Endodermal cell (in vitro differentiated cells): Measurements from ENCODE around the gene SMIM41. TPM values are rescaled to one million over a fixed set of nuclear protein-coding genes. Genes with fewer than 3 reads are reported as not detected.

Source experiments
- DNase-seq: peaks from one replicate; pipeline ENCODE4 v3.0.0-alpha.2; 2017
- H3K27ac ChIP-seq: 2 replicates; pipeline ENCODE4 v1.5.1; 2013; ENCODE audit warnings: mild to moderate bottlenecking, low read depth, low read length, moderate library complexity
- H3K27me3 ChIP-seq: 2 replicates; pipeline ENCODE4 v1.6.1; 2013; ENCODE audit warnings: mild to moderate bottlenecking, low read length, moderate library complexity; ENCODE audit not compliant: insufficient read depth, control insufficient read depth, poor library complexity, severe bottlenecking
- H3K36me3 ChIP-seq: 2 replicates; pipeline ENCODE4 v1.7.0; 2013; ENCODE audit warnings: mild to moderate bottlenecking, low read length, moderate library complexity; ENCODE audit not compliant: control insufficient read depth, insufficient read depth
- H3K4me1 ChIP-seq: one replicate; pipeline ENCODE4 v1.7.0; 2013; ENCODE audit warnings: low read length; ENCODE audit not compliant: control insufficient read depth, insufficient read depth
- H3K4me3 ChIP-seq: 2 replicates; pipeline ENCODE4 v1.5.1; 2013; ENCODE audit warnings: mild to moderate bottlenecking, low read length, moderate library complexity
- H3K9ac ChIP-seq: 2 replicates; pipeline ENCODE4 v1.6.1; 2013; ENCODE audit warnings: mild to moderate bottlenecking, low read length, moderate library complexity; ENCODE audit not compliant: poor library complexity, severe bottlenecking; ENCODE audit errors: extremely low read depth
- H3K9me3 ChIP-seq: 2 replicates; pipeline ENCODE4 v1.6.1; 2013; ENCODE audit warnings: mild to moderate bottlenecking, low read length, moderate library complexity; ENCODE audit not compliant: control insufficient read depth
- H3K27ac Mint-ChIP-seq: 2 replicates; pipeline ENCODE4 v1.8.0; 2020; ENCODE audit warnings: mixed read lengths
- H3K27me3 Mint-ChIP-seq: 2 replicates; pipeline ENCODE4 v1.8.0; 2021; ENCODE audit warnings: mild to moderate bottlenecking, mixed read lengths; ENCODE audit not compliant: insufficient read depth
- H3K36me3 Mint-ChIP-seq: 2 replicates; pipeline ENCODE4 v1.8.0; 2020; ENCODE audit warnings: low read depth, mixed read lengths
- H3K4me1 Mint-ChIP-seq: 2 replicates; pipeline ENCODE4 v1.8.0; 2020; ENCODE audit warnings: mixed read lengths
- H3K4me3 Mint-ChIP-seq: 2 replicates; pipeline ENCODE4 v1.8.0; 2020; ENCODE audit warnings: mild to moderate bottlenecking, moderate library complexity, mixed read lengths
- H3K9me3 Mint-ChIP-seq: 2 replicates; pipeline ENCODE4 v1.8.0; 2020; ENCODE audit warnings: mild to moderate bottlenecking, mixed read lengths
- WGBS, 2 experiments: methylation state at CpG; one replicate each; pipeline versions ENCODE4 v1.1.5 to v1.1.7; 2013; ENCODE audit warnings: missing lambda C conversion rate in 2 of 2, mixed read lengths in 1 of 2; ENCODE audit not compliant: insufficient coverage in 1 of 2, insufficient read length in 1 of 2; 5-methylcytosine and 5-hydroxymethylcytosine counted together
- total RNA-seq, 2 donors: library from RNA; stranded (reverse); fragmentation: NEBNext Ultra II Directional in 1 of 2; extraction: Animal tissue kit (Norgen Biotek cat#: 25700) in 1 of 2; gene quantifications; 2 replicates in 1 of 2; 3 replicates in 1 of 2; pipeline ENCODE4 v1.2.1, GENCODE V29; 2021
- TF ChIP-seq, protein P1 (sequence below): fragments of 200-600 bp; sonication (generic); conservative IDR thresholded peaks from 2 replicates; pipeline ENCODE4 v1.5.0; 2021; ENCODE audit warnings: antibody characterized with exemption, mild to moderate bottlenecking

SMIM41 gene
- total RNA-seq, 2 donors from 2014 or later: not detected

DNA sequence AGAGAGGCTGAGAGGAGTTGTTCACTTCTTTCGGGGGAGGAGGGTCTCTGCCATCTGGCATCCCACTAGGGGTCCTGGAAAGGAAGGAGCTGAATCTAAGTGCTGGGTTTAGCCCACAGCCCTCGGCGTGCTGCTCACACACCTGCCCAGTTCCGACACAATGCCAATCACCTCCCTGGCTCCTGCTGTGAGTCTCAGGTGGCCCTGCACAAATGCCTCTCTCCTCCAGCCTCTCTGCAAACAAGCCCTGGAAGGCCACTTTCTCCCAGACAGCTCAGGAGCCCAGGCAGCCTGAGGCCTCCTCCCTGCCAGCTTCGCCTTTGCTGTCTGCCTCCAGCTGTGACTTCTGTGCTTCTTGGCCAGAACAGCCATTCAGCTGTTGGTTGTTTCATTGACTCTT is 51.2 kb downstream of the SMIM41 start:
- Mint-ChIP-seq H3K27ac (no peak overlapping the region), H3K4me3 (no peak overlapping the region), H3K4me1 (peaks cover 14% of the 10 kb centered on the region), H3K9me3 (no peaks in the 10 kb centered on the region), H3K36me3 (no peaks in the 10 kb centered on the region), H3K27me3 (peaks cover 5% of the 10 kb centered on the region)
- TF ChIP-seq, protein P1, sequence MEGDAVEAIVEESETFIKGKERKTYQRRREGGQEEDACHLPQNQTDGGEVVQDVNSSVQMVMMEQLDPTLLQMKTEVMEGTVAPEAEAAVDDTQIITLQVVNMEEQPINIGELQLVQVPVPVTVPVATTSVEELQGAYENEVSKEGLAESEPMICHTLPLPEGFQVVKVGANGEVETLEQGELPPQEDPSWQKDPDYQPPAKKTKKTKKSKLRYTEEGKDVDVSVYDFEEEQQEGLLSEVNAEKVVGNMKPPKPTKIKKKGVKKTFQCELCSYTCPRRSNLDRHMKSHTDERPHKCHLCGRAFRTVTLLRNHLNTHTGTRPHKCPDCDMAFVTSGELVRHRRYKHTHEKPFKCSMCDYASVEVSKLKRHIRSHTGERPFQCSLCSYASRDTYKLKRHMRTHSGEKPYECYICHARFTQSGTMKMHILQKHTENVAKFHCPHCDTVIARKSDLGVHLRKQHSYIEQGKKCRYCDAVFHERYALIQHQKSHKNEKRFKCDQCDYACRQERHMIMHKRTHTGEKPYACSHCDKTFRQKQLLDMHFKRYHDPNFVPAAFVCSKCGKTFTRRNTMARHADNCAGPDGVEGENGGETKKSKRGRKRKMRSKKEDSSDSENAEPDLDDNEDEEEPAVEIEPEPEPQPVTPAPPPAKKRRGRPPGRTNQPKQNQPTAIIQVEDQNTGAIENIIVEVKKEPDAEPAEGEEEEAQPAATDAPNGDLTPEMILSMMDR: no peak
- 64 to 83% methylated on average over 5 of the region's 5 CpGs for WGBS, 2 experiments
- Histone ChIP-seq H3K27ac (no peak overlapping the region), H3K4me3 (no peak overlapping the region), H3K9ac (no peak overlapping the region), H3K27me3 (no peaks in the 10 kb centered on the region), H3K36me3 (no peaks in the 10 kb centered on the region), H3K9me3 (no peaks in the 10 kb centered on the region), H3K4me1 (peaks cover 5% of the 10 kb centered on the region)
- DNase-seq: peak; percentile 78

DNA sequence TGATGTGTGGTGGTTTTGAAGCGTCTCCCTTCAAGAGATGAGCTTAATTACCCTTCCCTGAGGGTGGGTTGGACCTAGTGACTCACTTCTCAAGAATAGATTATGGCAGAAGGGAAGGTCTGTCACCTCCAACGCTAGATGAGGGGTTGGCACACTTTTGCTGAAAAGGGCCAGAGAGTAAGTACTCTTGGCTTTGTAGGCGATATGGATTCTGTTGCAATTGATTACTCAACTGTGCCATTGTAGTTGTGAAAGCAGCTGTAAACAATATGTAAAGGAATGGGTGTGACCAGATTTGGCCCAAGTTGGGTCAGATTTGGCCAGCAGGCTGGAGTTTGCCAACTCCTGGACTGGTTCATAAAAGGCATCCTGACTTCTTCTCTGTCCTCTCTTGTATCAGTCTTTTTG is 53.3 kb downstream of the SMIM41 start:
- no peak overlapping the region for H3K9ac ChIP-seq
- no peaks in the 10 kb centered on the region for H3K9me3 ChIP-seq
- Mint-ChIP-seq H3K4me1 (no peaks in the 10 kb centered on the region), H3K27me3 (peaks cover 5% of the 10 kb centered on the region), H3K4me3 (no peak overlapping the region), H3K27ac (no peak overlapping the region), H3K36me3 (no peaks in the 10 kb centered on the region), H3K9me3 (no peaks in the 10 kb centered on the region)
- H3K27ac ChIP-seq: no peak overlapping the region
- no peaks in the 10 kb centered on the region for H3K4me1 ChIP-seq
- TF ChIP-seq, protein P1: no peak
- no peak overlapping the region for H3K4me3 ChIP-seq
- WGBS, 2 experiments: 93 to 97% methylated on average over 3 of the region's 3 CpGs
- no peaks in the 10 kb centered on the region for H3K27me3 ChIP-seq
- peak; percentile 30 for DNase-seq
- H3K36me3 ChIP-seq: no peaks in the 10 kb centered on the region

DNA sequence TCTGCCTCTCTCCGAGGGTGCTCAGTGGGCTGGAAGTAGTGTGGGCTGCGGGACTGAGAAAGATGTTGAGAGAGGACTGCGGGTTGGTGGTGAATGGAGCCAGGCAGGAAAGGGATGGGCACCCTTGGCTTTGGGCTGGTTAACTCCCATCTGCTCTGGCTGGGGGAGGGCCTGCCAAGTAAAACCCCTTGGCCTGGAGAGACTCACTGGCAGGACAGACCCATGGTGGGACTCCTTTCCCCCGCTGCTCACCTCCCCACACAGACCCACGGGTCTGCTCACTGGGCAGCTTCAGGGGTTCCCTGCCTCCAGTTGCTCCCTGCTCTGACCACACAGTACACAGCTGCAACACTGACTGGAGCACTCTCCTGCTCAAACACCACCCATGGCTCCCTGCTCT is 58.2 kb downstream of the SMIM41 start:
- Mint-ChIP-seq H3K36me3 (no peaks in the 10 kb centered on the region), H3K27me3 (peaks cover 5% of the 10 kb centered on the region)

More for the DNA sequence above, 58.2 kb downstream of the SMIM41 start:
- H3K9me3 Mint-ChIP-seq: no peaks in the 10 kb centered on the region
- Histone ChIP-seq H3K36me3 (no peaks in the 10 kb centered on the region), H3K4me1 (no peaks in the 10 kb centered on the region), H3K27ac (no peak overlapping the region), H3K4me3 (no peak overlapping the region), H3K9me3 (no peaks in the 10 kb centered on the region), H3K27me3 (no peaks in the 10 kb centered on the region), H3K9ac (no peak overlapping the region)
- no peak overlapping the region for H3K27ac Mint-ChIP-seq
- no peak overlapping the region for H3K4me3 Mint-ChIP-seq
- 90 to 96% methylated on average over 3 to 5 of the region's 5 CpGs for WGBS, 2 experiments
- H3K4me1 Mint-ChIP-seq: peaks cover 3% of the 10 kb centered on the region
- TF ChIP-seq, protein P1: no peak
- DNase-seq: no peak
